ENCODE measurements around the gene TTC34. TPM values are rescaled to one million over a fixed set of nuclear protein-coding genes. Genes with fewer than 3 reads are reported as not detected.

The TTC34 gene
- total RNA-seq, 4 donors from 2014 or later: 0.17 to 0.75 (median 0.27) TPM

- no peak for TF ChIP-seq CTCF (IDR thresholded peaks at IDR 0.05; ENCODE audit: low read depth)
These were observed 3.3 kb upstream of the TTC34 start for GRCh38 chr1:2804628-2805351.

GRCh38 chr1:2803931-2804627 lies 2.6 kb upstream of the TTC34 start:
- TF ChIP-seq CTCF (IDR thresholded peaks at IDR 0.05; ENCODE audit: low read depth): no peak

GRCh38 chr1:2803086-2803930 lies 1.8 kb upstream of the TTC34 start:
- TF ChIP-seq CTCF (IDR thresholded peaks at IDR 0.05; ENCODE audit: low read depth): no peak

DNA sequence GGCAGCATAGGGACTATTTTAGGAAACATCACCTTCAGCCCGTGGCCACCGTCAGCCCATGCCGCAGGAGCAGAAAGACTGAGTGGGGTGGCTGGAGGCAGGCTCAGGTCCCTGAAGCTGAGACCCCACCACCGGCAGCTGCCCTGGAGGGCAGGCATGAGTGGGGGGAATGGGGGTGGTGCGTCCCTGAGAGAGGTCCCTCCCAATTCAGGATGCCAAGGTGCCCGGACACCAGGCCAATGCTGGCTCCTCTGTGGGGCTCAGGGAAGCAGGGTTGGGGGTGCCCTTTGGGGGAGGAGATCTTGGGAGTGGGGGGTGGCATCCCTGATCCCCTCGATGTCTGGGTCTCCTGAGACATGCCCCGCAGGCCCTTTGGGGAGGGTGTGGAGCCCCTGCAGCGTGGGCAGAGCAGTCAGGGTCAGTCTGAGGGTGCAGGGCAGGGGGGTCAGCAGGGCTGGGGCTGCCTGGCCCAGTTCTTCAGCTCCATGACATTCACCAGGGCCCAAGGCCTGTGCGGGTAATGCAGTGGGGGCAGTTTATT lies 998 bp upstream of the TTC34 start:
- TF ChIP-seq CTCF (IDR thresholded peaks at IDR 0.05; ENCODE audit: low read depth): no peak

- TF ChIP-seq CTCF (IDR thresholded peaks at IDR 0.05; ENCODE audit: low read depth): no peak
These were observed 447 bp downstream of the TTC34 start for GRCh38 chr1:2801046-2801445.

- no peak for TF ChIP-seq CTCF (IDR thresholded peaks at IDR 0.05; ENCODE audit: low read depth)
These were observed 838 bp downstream of the TTC34 start for GRCh38 chr1:2800664-2801045.

Measured in subcutaneous adipose tissue (tissue), 4 donors.